Neural cell (in vitro differentiated cells): ENCODE results near the gene ABHD17B. TPM values are rescaled to one million over a fixed set of nuclear protein-coding genes. Genes with fewer than 3 reads are reported as not detected.

Experiments used
- H2AFZ ChIP-seq: fragments of 200-600, 300-800 bp; sonication (generic), shearing (Covaris generic); 2 replicates; pipeline ENCODE4 v1.6.0; 2014; ENCODE audit warnings: low read depth, mild to moderate bottlenecking, antibody characterized with exemption, low read length, moderate library complexity
- H3F3A ChIP-seq: fragments of 200-600 bp; shearing (Covaris generic); 2 replicates; pipeline ENCODE4 v1.6.1; 2016; ENCODE audit warnings: mild to moderate bottlenecking, moderate library complexity, mixed read lengths, antibody characterized with exemption, low read length; ENCODE audit not compliant: insufficient read depth, poor library complexity, severe bottlenecking
- H3K27ac ChIP-seq: fragments of 200-600, 300-800 bp; sonication (generic), shearing (Covaris generic); 2 replicates; pipeline ENCODE4 v1.5.1; 2014; ENCODE audit warnings: mild to moderate bottlenecking, low read length, moderate library complexity
- H3K27me3 ChIP-seq: fragments of 300-800, 200-600 bp; sonication (generic), shearing (Covaris generic); 2 replicates; pipeline ENCODE4 v1.6.0; 2014; ENCODE audit warnings: mild to moderate bottlenecking, low read depth, low read length, moderate library complexity; ENCODE audit not compliant: insufficient read depth
- H3K36me3 ChIP-seq: fragments of 300-800, 200-600 bp; sonication (generic), shearing (Covaris generic); 2 replicates; pipeline ENCODE4 v1.5.1; 2014; ENCODE audit warnings: mild to moderate bottlenecking, antibody characterized with exemption, low read length, moderate library complexity; ENCODE audit not compliant: insufficient read depth
- H3K4me2 ChIP-seq: fragments of 300-800, 200-600 bp; sonication (generic), shearing (Covaris generic); 2 replicates; pipeline ENCODE4 v1.6.0; 2014; ENCODE audit warnings: mild to moderate bottlenecking, low read length
- H3K4me3 ChIP-seq: fragments of 300-800, 200-600 bp; sonication (generic), shearing (Covaris generic); 2 replicates; pipeline ENCODE4 v1.5.1; 2014; ENCODE audit warnings: mild to moderate bottlenecking, low read length, moderate library complexity
- H3K79me2 ChIP-seq: fragments of 200-600 bp; shearing (Covaris generic); replicated peaks from 2 replicates; pipeline ENCODE4 v1.6.0; 2014; ENCODE audit warnings: mild to moderate bottlenecking, low read length, moderate library complexity; ENCODE audit not compliant: insufficient read depth
- H3K9ac ChIP-seq: fragments of 300-800, 200-600 bp; sonication (generic), shearing (Covaris generic); 2 replicates; pipeline ENCODE4 v1.6.1; 2016; ENCODE audit warnings: mild to moderate bottlenecking, low read length, mixed read lengths
- H3K9me2 ChIP-seq: fragments of 200-600 bp; shearing (Covaris generic); 2 replicates; pipeline ENCODE4 v1.6.1; 2016; ENCODE audit warnings: mild to moderate bottlenecking, low read length, mixed read lengths; ENCODE audit not compliant: insufficient read depth
- H3K9me3 ChIP-seq: fragments of 200-600, 300-800 bp; sonication (generic), shearing (Covaris generic); 2 replicates; pipeline ENCODE4 v1.6.1; 2016; ENCODE audit warnings: mild to moderate bottlenecking, mixed run types, low read length, moderate library complexity, mixed read lengths
- H4K20me1 ChIP-seq: fragments of 200-600 bp; shearing (Covaris generic); 2 replicates; pipeline ENCODE4 v1.6.1; 2016; ENCODE audit warnings: mild to moderate bottlenecking, mixed run types; ENCODE audit not compliant: insufficient read depth
- EP300 ChIP-seq: fragments of 450-650 bp; conservative IDR thresholded peaks from 2 replicates; pipeline ENCODE4 v1.6.1; 2014; ENCODE audit warnings: antibody characterized with exemption, mild to moderate bottlenecking, moderate library complexity; ENCODE audit not compliant: poor library complexity, severe bottlenecking
- EZH2 ChIP-seq: fragments of 200-600, 300-800 bp; shearing (Covaris generic), sonication (generic); IDR thresholded peaks from 2 replicates; pipeline ENCODE4 v1.6.1; 2014; ENCODE audit warnings: antibody characterized with exemption, low read length, borderline replicate concordance, mild to moderate bottlenecking; ENCODE audit not compliant: insufficient read depth, poor library complexity, severe bottlenecking
- MXI1 ChIP-seq: fragments of 450-650 bp; conservative IDR thresholded peaks from 2 replicates; pipeline ENCODE4 v1.6.1; 2014; ENCODE audit warnings: antibody characterized with exemption, mild to moderate bottlenecking; ENCODE audit not compliant: poor library complexity, severe bottlenecking
- POLR2AphosphoS5 ChIP-seq: IDR thresholded peaks from 2 replicates; pipeline ENCODE4 v1.6.1; 2012
- RAD21 ChIP-seq: fragments of 450-650 bp; conservative IDR thresholded peaks from 2 replicates; pipeline ENCODE4 v1.6.1; 2014; ENCODE audit warnings: antibody characterized with exemption, mild to moderate bottlenecking, moderate library complexity
- REST ChIP-seq: IDR thresholded peaks from 2 replicates; pipeline ENCODE4 v1.6.1; 2012; ENCODE audit warnings: borderline replicate concordance
- SMC3 ChIP-seq: fragments of 450-650 bp; conservative IDR thresholded peaks from 2 replicates; pipeline ENCODE4 v1.6.1; 2014; ENCODE audit warnings: antibody characterized with exemption, mild to moderate bottlenecking, moderate library complexity; ENCODE audit not compliant: poor library complexity
- TAF1 ChIP-seq: IDR thresholded peaks from 2 replicates; pipeline ENCODE4 v1.6.1; 2012; ENCODE audit warnings: low read depth
- polyA plus RNA-seq: library from polyadenylated mRNA; depleted of rRNA; stranded (reverse); fragments of >200 nt; gene quantifications from 2 replicates; pipeline ENCODE4 v1.2.3, GENCODE V29; 2014
- TF ChIP-seq, protein P1 (sequence below): fragments of 450-650 bp; IDR thresholded peaks from 2 replicates; pipeline ENCODE4 v1.5.1; 2014; ENCODE audit warnings: antibody characterized with exemption, mild to moderate bottlenecking, moderate library complexity; ENCODE audit not compliant: poor library complexity, severe bottlenecking

Gene ABHD17B
- polyA plus RNA-seq, 1 donor from 2014 or later: 53.0 TPM

DNA sequence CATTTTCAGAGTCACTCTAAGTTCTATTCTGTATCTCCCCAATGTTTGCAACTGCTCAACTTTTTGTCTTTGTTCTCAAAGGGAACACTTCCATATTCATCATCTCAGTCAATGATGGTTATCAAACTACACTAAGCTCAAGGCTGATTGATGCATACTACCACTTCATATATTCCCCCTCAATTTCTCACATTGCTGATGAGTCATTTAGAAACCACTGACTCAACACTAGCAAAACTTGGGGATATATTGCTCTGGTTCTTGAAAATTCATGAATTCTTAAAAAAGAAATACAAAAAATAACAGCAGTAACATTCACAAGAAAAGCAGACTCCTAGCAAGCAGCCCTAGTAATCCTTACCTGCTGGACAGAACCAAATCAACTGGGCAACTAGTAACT lies 52.2 kb downstream of the ABHD17B start:
- Histone ChIP-seq H3K9me2 (no peaks in the 10 kb centered on the region), H3K79me2 (no peaks in the 10 kb centered on the region), H2AFZ (no peak overlapping the region), H3K36me3 (peaks cover 3% of the 10 kb centered on the region), H4K20me1 (no peaks in the 10 kb centered on the region), H3K4me3 (no peak overlapping the region), H3K27me3 (no peaks in the 10 kb centered on the region), H3K4me2 (no peak overlapping the region), H3K27ac (no peak overlapping the region), H3K9ac (no peak overlapping the region), H3K9me3 (no peaks in the 10 kb centered on the region), H3F3A (no peaks in the 10 kb centered on the region)
- TF ChIP-seq POLR2AphosphoS5 (no peak), SMC3 (no peak)

DNA sequence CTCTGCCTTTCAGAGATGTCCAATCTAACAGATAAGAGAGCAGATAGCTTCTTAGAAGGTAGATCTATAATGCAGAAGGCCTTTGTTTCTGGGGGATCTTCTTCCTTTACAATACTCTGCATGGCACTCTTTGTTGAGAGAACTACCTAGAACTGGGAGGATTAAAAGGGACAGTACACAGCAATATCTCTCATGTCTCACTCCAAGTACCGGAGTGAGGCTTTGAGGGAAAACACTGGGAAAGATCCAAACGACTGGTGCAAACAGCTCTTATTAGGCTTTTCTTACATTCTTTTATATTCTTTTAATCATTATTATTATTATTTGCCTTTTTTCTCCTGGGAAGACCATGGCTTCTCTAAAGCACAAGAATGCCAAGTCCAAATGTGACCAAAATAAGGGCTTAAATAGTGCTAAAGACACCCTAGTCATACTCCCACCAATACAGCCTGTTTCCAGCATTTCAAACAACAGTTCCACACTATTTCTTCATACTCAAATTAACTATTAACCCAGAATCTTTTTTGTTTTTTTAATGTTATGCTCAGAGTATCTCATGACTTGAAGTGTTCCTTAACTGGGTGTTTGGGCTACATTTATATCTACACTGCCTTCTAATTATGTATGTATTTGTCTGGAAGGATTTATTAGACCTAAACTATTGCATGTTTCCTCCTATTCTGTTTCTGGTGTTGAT lies 52.7 kb downstream of the ABHD17B start:
- Histone ChIP-seq H3K36me3 (peaks cover 3% of the 10 kb centered on the region), H3K9me3 (no peaks in the 10 kb centered on the region), H3K9ac (no peak overlapping the region), H3K4me3 (no peak overlapping the region), H3K79me2 (no peaks in the 10 kb centered on the region), H2AFZ (no peak overlapping the region), H3F3A (no peaks in the 10 kb centered on the region), H3K27ac (no peak overlapping the region), H3K4me2 (no peak overlapping the region), H4K20me1 (no peaks in the 10 kb centered on the region), H3K9me2 (no peaks in the 10 kb centered on the region), H3K27me3 (no peaks in the 10 kb centered on the region)
- no peak for TF ChIP-seq REST
- no peak for TF ChIP-seq EZH2
- no peak for TF ChIP-seq SMC3
- no peak for TF ChIP-seq TAF1
- no peak for TF ChIP-seq EP300
- TF ChIP-seq, protein P1, sequence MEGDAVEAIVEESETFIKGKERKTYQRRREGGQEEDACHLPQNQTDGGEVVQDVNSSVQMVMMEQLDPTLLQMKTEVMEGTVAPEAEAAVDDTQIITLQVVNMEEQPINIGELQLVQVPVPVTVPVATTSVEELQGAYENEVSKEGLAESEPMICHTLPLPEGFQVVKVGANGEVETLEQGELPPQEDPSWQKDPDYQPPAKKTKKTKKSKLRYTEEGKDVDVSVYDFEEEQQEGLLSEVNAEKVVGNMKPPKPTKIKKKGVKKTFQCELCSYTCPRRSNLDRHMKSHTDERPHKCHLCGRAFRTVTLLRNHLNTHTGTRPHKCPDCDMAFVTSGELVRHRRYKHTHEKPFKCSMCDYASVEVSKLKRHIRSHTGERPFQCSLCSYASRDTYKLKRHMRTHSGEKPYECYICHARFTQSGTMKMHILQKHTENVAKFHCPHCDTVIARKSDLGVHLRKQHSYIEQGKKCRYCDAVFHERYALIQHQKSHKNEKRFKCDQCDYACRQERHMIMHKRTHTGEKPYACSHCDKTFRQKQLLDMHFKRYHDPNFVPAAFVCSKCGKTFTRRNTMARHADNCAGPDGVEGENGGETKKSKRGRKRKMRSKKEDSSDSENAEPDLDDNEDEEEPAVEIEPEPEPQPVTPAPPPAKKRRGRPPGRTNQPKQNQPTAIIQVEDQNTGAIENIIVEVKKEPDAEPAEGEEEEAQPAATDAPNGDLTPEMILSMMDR: no peak
- TF ChIP-seq POLR2AphosphoS5: no peak
- no peak for TF ChIP-seq RAD21
- TF ChIP-seq MXI1: no peak
